T-helper 1 cell treated with Interleukin-12 subunit alpha and Interleukin-12 subunit beta and Interleukin-4 antibody, amounts not matched to agents 30 μg/mL and 1 μg/mL, for 36 hours (primary cell): ENCODE measurements around the gene ETFDH.
A peak's percentile ranks its signal among the peaks of the same experiment; 100 is the strongest.
"Not testable (repeated sequence)": the region's sequence is repeated elsewhere in the genome, so short reads cannot be mapped to it uniquely, and the experiment has no call there.

ENCODE experiments used
- H3K27ac Mint-ChIP-seq: one replicate; pipeline ENCODE4 v1.8.0; 2021; ENCODE audit warnings: mild to moderate bottlenecking, mixed read lengths
- H3K27me3 Mint-ChIP-seq: one replicate; pipeline ENCODE4 v1.8.0; 2021; ENCODE audit warnings: low read depth, mixed read lengths
- H3K36me3 Mint-ChIP-seq: one replicate; pipeline ENCODE4 v1.8.0; 2021; ENCODE audit warnings: low read depth, mixed read lengths
- H3K4me1 Mint-ChIP-seq: one replicate; pipeline ENCODE4 v1.8.0; 2021; ENCODE audit warnings: low read depth, mixed read lengths
- H3K4me3 Mint-ChIP-seq: one replicate; pipeline ENCODE4 v1.8.0; 2021; ENCODE audit warnings: mild to moderate bottlenecking, moderate library complexity, mixed read lengths
- H3K9me3 Mint-ChIP-seq: one replicate; pipeline ENCODE4 v1.8.0; 2021; ENCODE audit warnings: mixed read lengths

ETFDH gene

GRCh38 chr4:158671915-158672806, at the start of gene ETFDH:
ETFDH (plus strand) TSS chr4:158672296; CDS start chr4:158672457, 161 bp downstream.
- no peaks in the 10 kb centered on the region for H3K9me3 Mint-ChIP-seq
- peaks cover 4% of the 10 kb centered on the region for H3K36me3 Mint-ChIP-seq
- peaks cover 27% of the 10 kb centered on the region for H3K4me1 Mint-ChIP-seq
- H3K4me3 Mint-ChIP-seq: peak within 1 kb of the TSS; percentile 90
- H3K27me3 Mint-ChIP-seq: no peaks in the 10 kb centered on the region
- H3K27ac Mint-ChIP-seq: peak within 1 kb of the TSS; percentile 92

GRCh38 chr4:158624889-158625478, 47.1 kb upstream of the ETFDH start:
- Mint-ChIP-seq H3K4me1 (no peaks in the 10 kb centered on the region), H3K27ac (no peak overlapping the region), H3K27me3 (peaks cover 16% of the 10 kb centered on the region), H3K9me3 (no peaks in the 10 kb centered on the region), H3K36me3 (no peaks in the 10 kb centered on the region), H3K4me3 (no peak overlapping the region)

GRCh38 chr4:158625544-158625943, 46.6 kb upstream of the ETFDH start:
- no peak overlapping the region for H3K4me3 Mint-ChIP-seq
- no peaks in the 10 kb centered on the region for H3K9me3 Mint-ChIP-seq

GRCh38 chr4:158630893-158631292, 41.2 kb upstream of the ETFDH start:
- no peaks in the 10 kb centered on the region for H3K4me1 Mint-ChIP-seq
- H3K27ac Mint-ChIP-seq: no peak overlapping the region
- H3K36me3 Mint-ChIP-seq: no peaks in the 10 kb centered on the region
- peaks cover 29% of the 10 kb centered on the region for H3K27me3 Mint-ChIP-seq
- no peaks in the 10 kb centered on the region for H3K9me3 Mint-ChIP-seq
- H3K4me3 Mint-ChIP-seq: no peak overlapping the region

More at GRCh38 chr4:158625544-158625943, 46.6 kb upstream of the ETFDH start:
- Mint-ChIP-seq H3K4me1 (no peaks in the 10 kb centered on the region), H3K27me3 (peaks cover 11% of the 10 kb centered on the region), H3K27ac (no peak overlapping the region), H3K36me3 (no peaks in the 10 kb centered on the region)

GRCh38 chr4:158636619-158637018, 35.5 kb upstream of the ETFDH start:
- Mint-ChIP-seq H3K4me1 (no peaks in the 10 kb centered on the region), H3K9me3 (no peaks in the 10 kb centered on the region), H3K27me3 (peaks cover 24% of the 10 kb centered on the region), H3K27ac (no peak overlapping the region), H3K4me3 (no peak overlapping the region), H3K36me3 (no peaks in the 10 kb centered on the region)

GRCh38 chr4:158644356-158644755, 27.7 kb upstream of the ETFDH start:
- Mint-ChIP-seq H3K4me3 (no peak overlapping the region), H3K9me3 (no peaks in the 10 kb centered on the region), H3K4me1 (no peaks in the 10 kb centered on the region), H3K36me3 (no peaks in the 10 kb centered on the region), H3K27ac (no peak overlapping the region), H3K27me3 (peaks cover 10% of the 10 kb centered on the region)

- no peaks in the 10 kb centered on the region for H3K36me3 Mint-ChIP-seq
- H3K27ac Mint-ChIP-seq: no peak overlapping the region
- peaks cover 10% of the 10 kb centered on the region for H3K27me3 Mint-ChIP-seq
Measured at GRCh38 chr4:158644760-158645159, 27.3 kb upstream of the ETFDH start.

GRCh38 chr4:158649111-158649680, 22.9 kb upstream of the ETFDH start:
- Mint-ChIP-seq H3K27me3 (peaks cover 11% of the 10 kb centered on the region), H3K36me3 (no peaks in the 10 kb centered on the region)

More at GRCh38 chr4:158644760-158645159, 27.3 kb upstream of the ETFDH start:
- no peaks in the 10 kb centered on the region for H3K4me1 Mint-ChIP-seq
- H3K9me3 Mint-ChIP-seq: no peaks in the 10 kb centered on the region
- no peak overlapping the region for H3K4me3 Mint-ChIP-seq

GRCh38 chr4:158652920-158653319, 19.2 kb upstream of the ETFDH start:
- Mint-ChIP-seq H3K36me3 (no peaks in the 10 kb centered on the region), H3K27me3 (peaks cover 4% of the 10 kb centered on the region), H3K27ac (no peak overlapping the region), H3K9me3 (no peaks in the 10 kb centered on the region), H3K4me3 (no peak overlapping the region), H3K4me1 (peaks cover 6% of the 10 kb centered on the region)

More at GRCh38 chr4:158649111-158649680, 22.9 kb upstream of the ETFDH start:
- Mint-ChIP-seq H3K4me1 (peaks cover 6% of the 10 kb centered on the region), H3K4me3 (no peak overlapping the region), H3K9me3 (no peaks in the 10 kb centered on the region), H3K27ac (no peak overlapping the region)

GRCh38 chr4:158656439-158656838, 15.7 kb upstream of the ETFDH start:
- H3K27ac Mint-ChIP-seq: no peak overlapping the region
- H3K36me3 Mint-ChIP-seq: no peaks in the 10 kb centered on the region
- H3K4me3 Mint-ChIP-seq: no peak overlapping the region
- H3K4me1 Mint-ChIP-seq: peaks cover 6% of the 10 kb centered on the region
- H3K9me3 Mint-ChIP-seq: no peaks in the 10 kb centered on the region
- peaks cover 3% of the 10 kb centered on the region for H3K27me3 Mint-ChIP-seq

- no peaks in the 10 kb centered on the region for H3K27me3 Mint-ChIP-seq
- H3K36me3 Mint-ChIP-seq: no peaks in the 10 kb centered on the region
- H3K9me3 Mint-ChIP-seq: no peaks in the 10 kb centered on the region
- H3K4me1 Mint-ChIP-seq: peaks cover 6% of the 10 kb centered on the region
- no peak overlapping the region for H3K4me3 Mint-ChIP-seq
- no peak overlapping the region for H3K27ac Mint-ChIP-seq
Measured at GRCh38 chr4:158657291-158657690, 14.8 kb upstream of the ETFDH start.

- H3K9me3 Mint-ChIP-seq, H3K4me3 Mint-ChIP-seq, H3K4me1 Mint-ChIP-seq, H3K27me3 Mint-ChIP-seq, H3K27ac Mint-ChIP-seq: not testable (repeated sequence)
- peaks cover 11% of the 10 kb centered on the region for H3K36me3 Mint-ChIP-seq
Measured at GRCh38 chr4:158663255-158663654, 8.8 kb upstream of the ETFDH start.

GRCh38 chr4:158663707-158664625, 8.1 kb upstream of the ETFDH start:
- not testable (repeated sequence) for H3K4me3 Mint-ChIP-seq, H3K4me1 Mint-ChIP-seq, H3K27ac Mint-ChIP-seq, H3K9me3 Mint-ChIP-seq, H3K27me3 Mint-ChIP-seq
- peaks cover 15% of the 10 kb centered on the region for H3K36me3 Mint-ChIP-seq

- no peak overlapping the region for H3K4me3 Mint-ChIP-seq
- H3K27ac Mint-ChIP-seq: no peak overlapping the region
- no peaks in the 10 kb centered on the region for H3K27me3 Mint-ChIP-seq
Measured at GRCh38 chr4:158664806-158665205, 7.3 kb upstream of the ETFDH start.

More at GRCh38 chr4:158664806-158665205, 7.3 kb upstream of the ETFDH start:
- peaks cover 9% of the 10 kb centered on the region for H3K4me1 Mint-ChIP-seq
- peaks cover 15% of the 10 kb centered on the region for H3K36me3 Mint-ChIP-seq
- H3K9me3 Mint-ChIP-seq: no peaks in the 10 kb centered on the region
